ENCODE data around the gene AGL.
"Not testable (repeated sequence)": the region's sequence is repeated elsewhere in the genome, so short reads cannot be mapped to it uniquely, and the experiment has no call there.

Gene AGL

DNA sequence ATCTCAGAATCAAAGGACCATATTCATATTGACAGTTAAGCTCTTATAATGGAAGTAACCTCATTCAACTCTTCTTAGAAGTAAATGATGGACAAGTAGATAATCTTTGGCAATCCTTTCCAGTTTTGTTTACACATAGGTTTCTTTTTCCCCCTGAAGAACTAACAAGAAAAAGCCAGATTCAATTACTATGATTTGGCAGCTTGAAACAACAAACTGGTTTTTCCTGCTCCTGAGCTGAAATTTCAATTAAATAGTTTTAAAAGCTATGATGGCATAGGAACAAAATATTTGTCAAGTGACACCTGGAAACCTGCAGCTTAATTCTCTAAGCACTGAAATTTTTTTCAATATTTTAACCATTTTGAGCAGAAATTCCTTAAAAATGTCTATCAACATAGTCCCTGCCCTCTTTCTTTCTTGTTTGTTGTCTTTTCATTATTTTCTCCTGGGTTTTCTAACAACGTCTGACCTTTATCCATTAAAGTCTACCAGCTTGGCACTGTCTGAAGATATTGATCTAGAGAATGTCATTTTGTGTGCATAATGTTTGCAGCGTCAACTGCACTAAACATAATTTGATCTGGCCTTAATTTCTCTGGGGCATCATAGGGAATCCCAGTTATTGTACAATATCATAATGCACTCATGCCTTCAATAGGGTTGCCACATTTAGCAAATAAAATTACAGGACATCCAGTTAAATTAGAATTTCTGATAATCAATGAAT, 115.7 kb downstream of the AGL start:
- Mint-ChIP-seq H3K4me1 (ENCODE audit: low read depth) (peaks cover 14% of the 10 kb centered on the region), H3K9me3 (no peaks in the 10 kb centered on the region), H3K27ac (no peak overlapping the region), H3K4me3 (no peak overlapping the region), H3K36me3 (ENCODE audit: low read depth) (peaks cover 7% of the 10 kb centered on the region), H3K27me3 (no peaks in the 10 kb centered on the region)
- intact Hi-C loops (cut with micrococcal nuclease), result no loop called here

DNA sequence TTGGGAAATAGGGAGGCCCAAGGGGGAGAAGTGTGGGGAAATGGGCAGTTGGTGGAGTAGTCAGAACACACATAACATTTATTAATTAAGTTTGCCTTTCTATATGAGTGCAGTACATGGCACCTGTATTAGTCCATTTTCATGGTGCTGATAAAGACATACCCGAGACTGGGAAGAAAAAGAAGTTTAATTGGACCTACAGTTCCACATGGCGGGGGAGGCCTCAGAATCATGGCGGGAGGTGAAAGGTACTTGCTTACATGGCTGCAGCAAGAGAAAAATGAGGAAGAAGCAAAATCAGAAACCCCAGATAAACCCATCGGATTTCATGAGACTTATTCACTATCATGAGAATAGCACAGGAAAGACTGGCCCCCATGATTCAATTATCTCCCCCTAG, 118.1 kb downstream of the AGL start:
- H3K4me1 Mint-ChIP-seq (ENCODE audit: low read depth), result peaks cover 17% of the 10 kb centered on the region
- peaks cover 16% of the 10 kb centered on the region for H3K36me3 Mint-ChIP-seq (ENCODE audit: low read depth)
- intact Hi-C loops (cut with micrococcal nuclease), result no loop called here
- H3K4me3 Mint-ChIP-seq, result no peak overlapping the region
- no peaks in the 10 kb centered on the region for H3K9me3 Mint-ChIP-seq
- no peaks in the 10 kb centered on the region for H3K27me3 Mint-ChIP-seq
- no peak overlapping the region for H3K27ac Mint-ChIP-seq

DNA sequence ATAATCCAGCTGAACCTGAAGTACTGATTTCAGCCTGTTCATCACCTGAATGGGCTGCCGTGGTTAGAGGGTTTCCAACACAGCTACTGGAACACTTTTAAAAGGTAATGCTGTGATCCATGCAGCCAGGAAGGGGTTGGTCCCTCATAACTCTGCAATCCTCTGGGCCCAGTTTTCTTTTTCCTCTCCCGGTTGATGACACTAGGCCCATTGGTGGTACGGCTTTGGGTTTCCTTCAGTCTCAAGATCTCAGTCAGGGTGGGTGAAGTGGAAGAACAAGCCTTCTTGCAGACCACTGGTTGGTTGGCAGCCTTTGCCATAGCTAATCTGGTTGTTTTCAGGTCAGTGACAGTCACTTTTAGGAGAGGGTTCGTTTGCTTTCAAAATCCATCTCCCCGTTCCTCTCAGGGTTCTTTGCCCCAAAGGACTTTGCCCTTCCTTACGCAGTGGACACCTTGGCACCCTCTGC, 119.1 kb downstream of the AGL start:
- no peaks in the 10 kb centered on the region for H3K9me3 Mint-ChIP-seq
- H3K27ac Mint-ChIP-seq, result peak overlapping the region; percentile 83
- peak overlapping the region; percentile 100 for H3K4me3 Mint-ChIP-seq
- peaks cover 16% of the 10 kb centered on the region for H3K36me3 Mint-ChIP-seq (ENCODE audit: low read depth)
- intact Hi-C loops (cut with micrococcal nuclease), result no loop called here
- H3K27me3 Mint-ChIP-seq, result no peaks in the 10 kb centered on the region
- H3K4me1 Mint-ChIP-seq (ENCODE audit: low read depth), result peaks cover 17% of the 10 kb centered on the region

DNA sequence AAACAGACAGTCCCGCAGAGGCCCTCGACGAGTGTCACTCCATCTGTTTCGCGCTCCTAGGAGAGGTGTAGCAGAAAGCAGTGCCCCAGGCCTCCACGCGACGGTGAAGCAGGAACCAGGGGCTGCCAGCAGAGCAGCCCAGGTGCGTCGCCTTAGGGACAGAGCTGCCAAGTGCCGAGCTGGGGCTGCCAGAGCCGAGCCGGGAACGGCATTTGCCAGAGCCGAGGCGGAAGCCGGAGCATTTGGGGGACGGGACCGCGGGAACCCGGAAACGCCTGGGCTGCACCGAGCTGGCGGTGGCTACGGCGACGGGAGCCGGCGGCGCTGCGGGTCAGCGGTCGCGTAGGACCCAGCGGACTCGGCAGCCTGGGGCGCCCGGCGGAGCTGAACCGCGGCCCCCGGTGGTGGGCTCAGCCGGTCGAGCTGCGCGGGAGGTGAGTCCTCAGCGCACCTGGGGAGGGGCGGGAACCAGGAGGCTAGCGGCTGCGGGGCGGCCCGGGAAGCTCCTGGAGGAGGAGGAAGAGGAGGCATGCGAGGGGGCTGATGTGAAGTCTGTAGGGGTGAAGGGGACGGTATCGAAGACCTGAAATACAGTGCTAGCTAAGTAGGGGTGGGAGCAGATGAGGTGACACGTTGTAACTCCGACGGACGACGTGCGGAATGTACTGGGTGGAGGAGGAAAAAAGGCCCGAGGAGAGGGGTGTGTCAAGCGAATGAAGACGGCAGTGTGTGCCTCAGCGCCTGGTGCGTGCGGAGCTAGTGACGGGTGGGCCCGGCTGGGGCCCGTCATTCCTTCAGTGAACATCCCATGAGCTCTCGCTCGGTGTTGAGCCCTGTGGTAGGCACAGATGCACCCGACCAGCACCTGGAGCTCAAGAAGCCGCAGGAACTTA, 119.8 kb downstream of the AGL start, which contains the start of gene SLC35A3:
TSS of gene SLC35A3 (plus strand) at position 268 of the 893 bp plus-strand sequence. CDS start 23,559 bp downstream, outside the sequence.
- no peaks in the 10 kb centered on the region for H3K9me3 Mint-ChIP-seq
- peak within 1 kb of the TSS; percentile 83 for H3K27ac Mint-ChIP-seq
- peaks cover 17% of the 10 kb centered on the region for H3K4me1 Mint-ChIP-seq (ENCODE audit: low read depth)
- H3K4me3 Mint-ChIP-seq, result peak within 1 kb of the TSS; percentile 100
- intact Hi-C loops (cut with micrococcal nuclease), result loop anchor here (2.0 to 5.0 kb wide), 2 partner anchors 67 to 162 kb away; partner anchors contain the start of genes SASS6 and TRMT13
- no peaks in the 10 kb centered on the region for H3K27me3 Mint-ChIP-seq
- H3K36me3 Mint-ChIP-seq (ENCODE audit: low read depth), result peaks cover 21% of the 10 kb centered on the region

DNA sequence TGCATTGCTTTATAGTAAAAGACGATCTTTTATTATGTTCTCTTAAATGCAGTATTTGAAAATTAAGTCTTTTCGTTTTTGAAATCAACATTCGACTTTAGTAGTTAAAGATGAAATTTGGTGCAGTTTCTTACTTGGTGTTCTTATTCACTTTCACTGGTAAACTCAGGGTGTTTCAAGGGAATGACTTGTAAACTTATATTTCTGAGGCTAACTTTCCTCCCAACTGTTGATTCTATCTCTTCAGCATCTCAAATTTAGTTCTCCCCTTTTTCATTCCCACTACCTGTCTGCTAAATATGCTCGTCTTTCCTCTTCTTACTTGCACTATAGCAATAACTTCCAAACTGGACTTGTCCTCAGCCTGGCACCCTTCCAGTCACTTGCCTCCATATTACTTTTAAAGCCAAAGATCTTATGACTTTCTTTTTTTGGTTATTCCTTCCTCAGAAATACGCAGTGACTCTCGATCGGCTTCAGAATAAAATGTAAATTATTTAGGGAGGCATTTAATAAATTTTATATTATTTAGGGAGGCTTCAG, 120.6 kb downstream of the AGL start:
- Mint-ChIP-seq H3K4me1 (ENCODE audit: low read depth) (peaks cover 17% of the 10 kb centered on the region), H3K9me3 (no peaks in the 10 kb centered on the region), H3K4me3 (peak overlapping the region; percentile 100), H3K27me3 (no peaks in the 10 kb centered on the region), H3K27ac (peak overlapping the region; percentile 83), H3K36me3 (ENCODE audit: low read depth) (peaks cover 29% of the 10 kb centered on the region)
- intact Hi-C loops (cut with micrococcal nuclease), result loop anchor here (2.0 to 5.0 kb wide), 2 partner anchors 66 to 162 kb away; partner anchors contain the start of genes SASS6 and TRMT13

DNA sequence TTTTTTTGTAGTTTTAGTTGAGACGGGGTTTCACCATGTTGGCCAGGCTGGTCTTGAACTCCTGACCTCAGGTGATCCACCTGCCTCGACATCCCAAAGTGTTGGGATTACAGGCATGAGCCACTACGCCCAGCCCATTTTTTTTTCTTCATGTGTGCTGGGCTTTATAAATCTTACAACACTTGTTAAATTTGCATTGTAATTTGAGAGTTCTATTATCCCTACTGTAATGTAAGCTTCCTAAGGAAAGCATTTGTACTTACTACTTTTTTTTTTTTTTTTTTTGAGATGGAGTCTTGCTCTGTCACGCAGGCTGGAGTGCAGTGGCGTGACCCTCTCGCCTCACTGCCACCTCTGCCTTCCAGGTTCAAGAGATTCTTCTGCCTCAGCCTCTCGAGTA, 121.9 kb downstream of the AGL start:
- H3K27me3 Mint-ChIP-seq, H3K9me3 Mint-ChIP-seq, H3K27ac Mint-ChIP-seq, H3K4me3 Mint-ChIP-seq: not testable (repeated sequence)
- Mint-ChIP-seq H3K36me3 (ENCODE audit: low read depth) (peaks cover 39% of the 10 kb centered on the region), H3K4me1 (ENCODE audit: low read depth) (peaks cover 17% of the 10 kb centered on the region)
- intact Hi-C loops (cut with micrococcal nuclease), result loop anchor here (5.0 kb wide), 1 partner anchor 160 kb away; the partner anchor contains the start of genes SASS6 and TRMT13

Measured in dendritic cell treated with granulocyte-macrophage colony-stimulating factor and Interleukin-4, amounts not matched to agents 40 ng/mL and 50 ng/mL, for 4 days (primary cell).